HEK293T (cell line): ENCODE results near the gene ASXL1.

Experiments used
- CTCF ChIA-PET: fragments of 350-600 bp; formaldehyde crosslinking; extraction: SDS; loops from one replicate; lab custom pipeline; 2021; ENCODE audit warnings: antibody characterized with exemption, inconsistent platforms; lab: Yijun Ruan, JAX
- POLR2A ChIA-PET: fragments of 350-600 bp; formaldehyde crosslinking; extraction: SDS; loops from one replicate; lab custom pipeline; 2020; ENCODE audit warnings: antibody characterized with exemption, inconsistent platforms; lab: Yijun Ruan, JAX
- DNase-seq: peaks from one replicate; pipeline ENCODE4 v3.0.0; 2012; ENCODE audit warnings: mixed read lengths; ENCODE audit errors: extremely low spot score
- ARNT ChIP-seq: fragments of 450-650 bp; IDR thresholded peaks from 2 replicates; pipeline ENCODE4 v1.6.1; 2017; ENCODE audit warnings: mild to moderate bottlenecking
- BHLHE40 ChIP-seq: fragments of 450-650 bp; IDR thresholded peaks from 2 replicates; pipeline ENCODE4 v1.6.1; 2016; ENCODE audit warnings: mild to moderate bottlenecking, moderate library complexity, borderline replicate concordance
- CTBP1 ChIP-seq: fragments of 450-650 bp; IDR thresholded peaks from 2 replicates; pipeline ENCODE4 v1.6.1; 2016; ENCODE audit warnings: borderline replicate concordance
- ELF4 ChIP-seq: fragments of 450-650 bp; IDR thresholded peaks from 2 replicates; pipeline ENCODE4 v1.6.1; 2017; ENCODE audit warnings: antibody characterized with exemption
- FOXA1 ChIP-seq: fragments of 450-650 bp; IDR thresholded peaks from 2 replicates; pipeline ENCODE4 v1.6.1; 2016; ENCODE audit warnings: mild to moderate bottlenecking
- FOXK2 ChIP-seq: fragments of 450-650 bp; IDR thresholded peaks from 2 replicates; pipeline ENCODE4 v1.6.1; 2016; ENCODE audit warnings: mild to moderate bottlenecking
- FOXM1 ChIP-seq: fragments of 450-650 bp; IDR thresholded peaks from 2 replicates; pipeline ENCODE4 v1.6.1; 2017; ENCODE audit warnings: mild to moderate bottlenecking, borderline replicate concordance
- HDGF ChIP-seq: fragments of 450-650 bp; IDR thresholded peaks from 2 replicates; pipeline ENCODE4 v1.6.1; 2017; ENCODE audit warnings: antibody characterized with exemption, borderline replicate concordance
- L3MBTL2 ChIP-seq: fragments of 450-650 bp; conservative IDR thresholded peaks from 2 replicates; pipeline ENCODE4 v1.6.1; 2016; ENCODE audit warnings: mild to moderate bottlenecking
- LEF1 ChIP-seq: fragments of 450-650 bp; IDR thresholded peaks from 2 replicates; pipeline ENCODE4 v1.6.1; 2017; ENCODE audit warnings: mild to moderate bottlenecking, borderline replicate concordance
- NFRKB ChIP-seq: fragments of 450-650 bp; IDR thresholded peaks from 2 replicates; pipeline ENCODE4 v1.6.1; 2016; ENCODE audit warnings: mild to moderate bottlenecking, moderate library complexity
- SP1 ChIP-seq: fragments of 450-650 bp; IDR thresholded peaks from 2 replicates; pipeline ENCODE4 v1.6.1; 2017
- SUZ12 ChIP-seq: fragments of 450-650 bp; IDR thresholded peaks from 2 replicates; pipeline ENCODE4 v1.6.1; 2016; ENCODE audit warnings: mild to moderate bottlenecking
- TARDBP ChIP-seq: fragments of 450-650 bp; IDR thresholded peaks from 2 replicates; pipeline ENCODE4 v1.6.1; 2016
- ZNF384 ChIP-seq: fragments of 450-650 bp; IDR thresholded peaks from 2 replicates; pipeline ENCODE4 v1.6.1; 2016
- TF ChIP-seq, protein P1 (sequence below): fragments of 450-650 bp; IDR thresholded peaks from 2 replicates; pipeline ENCODE4 v1.6.1; 2016

Gene ASXL1

GRCh38 chr20:32447136-32448027 lies 89.3 kb downstream of the ASXL1 start:
- TF ChIP-seq FOXA1 = no peak
- no peak for TF ChIP-seq HDGF
- no peak for TF ChIP-seq LEF1
- no peak for TF ChIP-seq FOXK2
- no peak for TF ChIP-seq SP1
- TF ChIP-seq NFRKB = no peak
- TF ChIP-seq ELF4 = no peak
- TF ChIP-seq BHLHE40 = no peak
- TF ChIP-seq L3MBTL2 = no peak
- no peak for TF ChIP-seq ZNF384
- TF ChIP-seq ARNT = no peak
- no peak for TF ChIP-seq FOXM1
- TF ChIP-seq SUZ12 = no peak
- no peak for TF ChIP-seq CTBP1
- TF ChIP-seq, protein P1, sequence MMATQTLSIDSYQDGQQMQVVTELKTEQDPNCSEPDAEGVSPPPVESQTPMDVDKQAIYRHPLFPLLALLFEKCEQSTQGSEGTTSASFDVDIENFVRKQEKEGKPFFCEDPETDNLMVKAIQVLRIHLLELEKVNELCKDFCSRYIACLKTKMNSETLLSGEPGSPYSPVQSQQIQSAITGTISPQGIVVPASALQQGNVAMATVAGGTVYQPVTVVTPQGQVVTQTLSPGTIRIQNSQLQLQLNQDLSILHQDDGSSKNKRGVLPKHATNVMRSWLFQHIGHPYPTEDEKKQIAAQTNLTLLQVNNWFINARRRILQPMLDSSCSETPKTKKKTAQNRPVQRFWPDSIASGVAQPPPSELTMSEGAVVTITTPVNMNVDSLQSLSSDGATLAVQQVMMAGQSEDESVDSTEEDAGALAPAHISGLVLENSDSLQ = no peak
- POLR2A ChIA-PET = no interaction called here
- no peak for DNase-seq
- CTCF ChIA-PET = no interaction called here

- no peak for DNase-seq
- TF ChIP-seq SP1 (no peak), ZNF384 (no peak), TARDBP (no peak), FOXA1 (no peak), FOXK2 (no peak), ARNT (no peak), NFRKB (no peak), SUZ12 (no peak), LEF1 (no peak), HDGF (no peak)
- TF ChIP-seq, protein P1 = no peak
- ChIA-PET POLR2A (no interaction called here), CTCF (interaction anchor here (0.7 kb wide), 1 partner anchor 30 kb away, joined by 3 read pairs; no protein-coding TSS in a partner anchor)
These were observed 90.3 kb downstream of the ASXL1 start for GRCh38 chr20:32448306-32449056.

DNA sequence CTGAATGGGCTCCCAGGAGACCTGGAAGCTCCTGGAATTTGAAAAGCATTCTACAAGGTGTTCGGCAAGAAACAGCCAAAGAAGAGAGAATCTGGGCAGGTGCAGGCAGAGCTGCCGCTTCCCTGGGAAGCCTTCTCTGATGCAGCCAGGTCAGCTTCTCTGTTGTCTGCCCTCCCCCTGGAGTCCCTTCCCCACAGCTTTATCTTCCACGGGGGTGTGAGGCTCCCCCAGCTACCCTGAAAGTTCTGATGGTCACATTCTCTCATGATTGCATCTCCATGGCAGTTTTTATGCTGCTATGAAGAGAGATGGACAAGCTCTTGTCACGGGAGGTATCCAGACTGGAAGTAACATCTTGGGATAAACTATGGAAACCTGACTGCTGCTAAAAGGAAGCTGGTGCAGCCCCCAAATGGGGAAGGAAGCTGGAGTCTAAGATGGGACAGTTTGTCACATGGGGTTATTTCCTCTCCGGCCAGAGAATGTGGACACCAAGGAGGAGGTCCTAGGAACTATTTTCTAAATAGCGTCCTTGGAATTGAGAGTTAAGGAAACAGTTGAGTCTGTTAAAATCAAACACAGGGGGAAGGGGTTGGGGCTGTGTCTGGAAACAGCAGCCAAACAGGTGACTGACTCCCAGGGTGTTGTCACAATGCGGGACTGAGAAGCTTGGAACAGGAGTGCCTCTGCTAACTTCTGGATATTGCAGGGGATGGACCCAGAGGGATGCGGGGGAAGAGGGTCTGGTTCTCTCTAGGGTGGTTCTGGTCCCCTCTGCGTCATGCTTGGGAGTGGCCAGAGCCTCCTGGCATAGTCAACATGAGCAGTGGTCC lies 91.1 kb downstream of the ASXL1 start:
- DNase-seq = no peak
- POLR2A ChIA-PET = no interaction called here
- CTCF ChIA-PET = interaction anchor here (0.7 kb wide), 1 partner anchor 31 kb away, joined by 3 read pairs; no protein-coding TSS in a partner anchor
- no peak for TF ChIP-seq LEF1
- TF ChIP-seq FOXK2 = no peak
- no peak for TF ChIP-seq TARDBP
- TF ChIP-seq FOXM1 = no peak
- no peak for TF ChIP-seq HDGF
- TF ChIP-seq ZNF384 = no peak
- no peak for TF ChIP-seq L3MBTL2

GRCh38 chr20:32449890-32450401 lies 91.8 kb downstream of the ASXL1 start:
- ChIA-PET POLR2A (no interaction called here), CTCF (no interaction called here)
- no peak for TF ChIP-seq FOXA1
- no peak for TF ChIP-seq SP1
- no peak for TF ChIP-seq BHLHE40
- TF ChIP-seq L3MBTL2 = no peak
- TF ChIP-seq ARNT = no peak
- no peak for TF ChIP-seq ZNF384
- no peak for TF ChIP-seq FOXM1
- no peak for TF ChIP-seq NFRKB
- no peak for TF ChIP-seq LEF1
- no peak for TF ChIP-seq ELF4

DNA sequence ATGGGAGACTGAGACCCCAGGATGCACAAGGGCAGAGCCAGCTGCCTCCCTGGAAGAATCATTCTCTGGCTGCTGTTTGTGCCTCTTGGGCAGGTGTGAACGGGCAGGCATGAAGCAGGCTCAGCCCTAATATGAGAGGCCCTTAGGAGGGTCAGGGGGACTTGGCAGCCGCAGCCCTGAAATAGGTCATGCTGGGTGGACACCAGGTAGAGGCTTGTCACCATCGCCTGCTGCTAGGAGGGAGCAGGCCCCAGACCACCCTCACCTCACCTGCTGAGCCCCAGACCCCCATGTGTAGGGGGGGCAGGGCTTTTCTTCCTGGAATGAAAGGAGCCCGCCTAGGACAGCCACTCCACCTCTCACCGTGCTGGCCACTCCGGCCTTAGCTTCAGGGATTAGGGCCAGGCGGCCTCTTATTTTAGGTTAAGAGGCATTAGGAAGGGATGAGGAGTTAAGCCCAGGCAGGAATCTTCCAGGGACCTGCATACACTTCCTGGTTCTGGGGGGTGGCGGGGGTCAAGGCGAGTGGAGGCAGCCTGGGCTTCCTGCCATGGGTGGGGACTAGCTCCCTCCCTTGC lies 92.4 kb downstream of the ASXL1 start:
- TF ChIP-seq BHLHE40 (no peak), NFRKB (no peak), ZNF384 (no peak), ARNT (no peak), SP1 (no peak), SUZ12 (no peak), CTBP1 (no peak), ELF4 (no peak), HDGF (no peak), TARDBP (no peak), FOXA1 (no peak), FOXK2 (no peak), L3MBTL2 (no peak), LEF1 (no peak), FOXM1 (no peak)
- TF ChIP-seq, protein P1 = no peak
- ChIA-PET CTCF (no interaction called here), POLR2A (no interaction called here)
- DNase-seq = no peak

More at GRCh38 chr20:32449890-32450401, 91.8 kb downstream of the ASXL1 start:
- DNase-seq = no peak
